GM12878 (cell line): ENCODE data around the gene ASCC2. TPM values are rescaled to one million over a fixed set of nuclear protein-coding genes. Genes with fewer than 3 reads are reported as not detected.

Experiments
- ATAC-seq: fragments of 200-7000 bp; cut with Tn5 transposase; 3 replicates; pipeline ENCODE4 v1.9.1; 2020; ENCODE audit warnings: mild to moderate bottlenecking, moderate library complexity
- BruUV-seq: library from RNA; stranded (reverse); fragments of 400-500 nt; replicated peaks from 2 replicates; lab custom pipeline; 2021; lab: Mats Ljungman, UMichigan
- CTCF ChIA-PET: fragments of 300-600 bp; sonication (Branson Sonifier 250); formaldehyde crosslinking; extraction: SDS; loops from one replicate; lab custom pipeline; 2021; ENCODE audit warnings: inconsistent platforms; lab: Yijun Ruan, JAX
- POLR2A ChIA-PET: fragments of 350-600 bp; formaldehyde crosslinking; extraction: SDS; loops from one replicate; lab custom pipeline; 2021; ENCODE audit warnings: inconsistent platforms; lab: Charles Lee
- RAD21 ChIA-PET: fragments of 300-600 bp; sonication (Branson Sonifier 250); formaldehyde crosslinking; loops from one replicate; lab custom pipeline; 2023; ENCODE audit warnings: antibody characterized with exemption; ENCODE audit not compliant: unreplicated experiment; lab: Charles Lee
- SMC1A ChIA-PET: fragments of 300-600 bp; sonication (Branson Sonifier 250); formaldehyde crosslinking; loops from one replicate; lab custom pipeline; 2023; ENCODE audit not compliant: unreplicated experiment, uncharacterized antibody; lab: Charles Lee
- DNase-seq: peaks from one replicate; pipeline ENCODE4 v3.0.0-alpha.2; 2011; ENCODE audit warnings: low read depth, low spot score
- FAIRE-seq: peaks from 3 replicates; lab custom pipeline; 2011; peaks lifted over from hg19 to GRCh38; lab: Jason Lieb, UNC
- H2AFZ ChIP-seq: 2 replicates; pipeline ENCODE4 v1.6.0; 2011; ENCODE audit warnings: low read depth, low read length, control low read depth; ENCODE audit not compliant: control insufficient read depth
- H3K27ac ChIP-seq: 2 replicates; pipeline ENCODE4 v1.5.1; 2011; ENCODE audit warnings: control low read depth; ENCODE audit not compliant: control insufficient read depth, insufficient read depth
- H3K27me3 ChIP-seq, 2 experiments: replicated peaks in 1 of 2; 2 replicates each; pipeline versions ENCODE4 v1.6.0 to v1.6.1; 2011; ENCODE audit warnings: low read length in 1 of 2; ENCODE audit not compliant: control insufficient read depth in 2 of 2, insufficient read depth in 2 of 2
- H3K36me3 ChIP-seq, 2 experiments: 2 replicates each; pipeline ENCODE4 v1.5.1; 2011; ENCODE audit warnings: low read length in 1 of 2; ENCODE audit not compliant: control insufficient read depth in 2 of 2, insufficient read depth in 2 of 2
- H3K4me1 ChIP-seq: 2 replicates; pipeline ENCODE4 v1.6.1; 2011; ENCODE audit warnings: mild to moderate bottlenecking, low read length, moderate library complexity, mixed read lengths; ENCODE audit not compliant: control insufficient read depth, insufficient read depth
- H3K4me2 ChIP-seq: 2 replicates; pipeline ENCODE4 v1.6.0; 2011; ENCODE audit warnings: control low read depth; ENCODE audit not compliant: control insufficient read depth, insufficient read depth
- H3K4me3 ChIP-seq: fragments of 200-600 bp; sonication (generic); 2 replicates; pipeline ENCODE4 v1.5.1; 2016
- H3K79me2 ChIP-seq: 2 replicates; pipeline ENCODE4 v1.6.0; 2011; ENCODE audit warnings: low read length; ENCODE audit not compliant: control insufficient read depth, insufficient read depth
- H3K9ac ChIP-seq: 2 replicates; pipeline ENCODE4 v1.8.0; 2011; ENCODE audit warnings: low read length, control low read depth, mixed read lengths; ENCODE audit not compliant: control insufficient read depth, insufficient read depth
- H3K9me3 ChIP-seq: replicated peaks from 3 replicates; pipeline ENCODE4 v1.5.1; 2011; ENCODE audit warnings: mild to moderate bottlenecking, low read length; ENCODE audit not compliant: control insufficient read depth, insufficient read depth
- H4K20me1 ChIP-seq: 2 replicates; pipeline ENCODE4 v1.6.0; 2011; ENCODE audit not compliant: control insufficient read depth, insufficient read depth
- BRCA1 ChIP-seq: IDR thresholded peaks from 2 replicates; pipeline ENCODE4 v1.6.1; 2011; ENCODE audit warnings: low read depth, low read length, improper control_type of control experiment
- CHD1 ChIP-seq: IDR thresholded peaks from 2 replicates; pipeline ENCODE4 v1.6.1; 2012; ENCODE audit warnings: low read depth, low read length, improper control_type of control experiment
- EZH2 ChIP-seq: IDR thresholded peaks from 2 replicates; pipeline ENCODE4 v1.6.1; 2012; ENCODE audit warnings: low read depth, mild to moderate bottlenecking, control low read depth, inconsistent platforms, low read length, borderline replicate concordance; ENCODE audit not compliant: control insufficient read depth
- SMAD5 ChIP-seq: IDR thresholded peaks from 2 replicates; pipeline ENCODE4 v1.6.1; 2016; ENCODE audit warnings: antibody characterized with exemption, low read depth
- WGBS: methylation state at CpG from one replicate; pipeline ENCODE4 v1.1.6; 2016; ENCODE audit warnings: low lambda C conversion rate; ENCODE audit not compliant: insufficient replicate concordance, insufficient coverage; ENCODE audit errors: missing lambda C conversion rate; 5-methylcytosine and 5-hydroxymethylcytosine counted together
- in situ Hi-C: fragments of 300-500 bp; cut with MboI; formaldehyde crosslinking; loops from 9 replicates; pipeline ENCODE4 v1.14.3; 2018; ENCODE audit warnings: mixed read lengths
- intact Hi-C: fragments of 100-400 bp; cut with micrococcal nuclease; formaldehyde crosslinking; loops from one replicate; pipeline ENCODE4 v1.14.2; 2022; ENCODE audit not compliant: unreplicated experiment
- polyA plus RNA-seq, 11 experiments: library from polyadenylated mRNA; depleted of rRNA in 4 of 11; unstranded in 6 of 11; stranded (reverse) in 5 of 11; fragments of >200 nt; fragmentation: Nextera tagmentation in 4 of 11; fragmentation: Illumina TruSeq in 1 of 11; extraction: Ambion mirVana in 4 of 11; extraction: Trizol in 1 of 11; gene quantifications; 1 replicate in 1 of 11; 2 replicates in 10 of 11; pipeline versions ENCODE4 v1.2.1 to v1.2.3, GENCODE V29; 2011 to 2016; ENCODE audit warnings: inconsistent platforms in 2 of 11, missing spikeins in 2 of 11, low read depth in 1 of 11
- total RNA-seq, 4 experiments: library from RNA; depleted of rRNA in 3 of 4; stranded (reverse); fragments of >200 nt in 3 of 4; fragmentation: Illumina TruSeq in 1 of 4; extraction: Trizol in 1 of 4; gene quantifications; 2 replicates each; pipeline versions ENCODE4 v1.2.1 to v1.2.3, GENCODE V29; 2013 to 2021
- TF ChIP-seq, protein P1 (sequence below): fragments of 450-650 bp; IDR thresholded peaks from 2 replicates; pipeline ENCODE4 v1.6.1; 2016; ENCODE audit warnings: mild to moderate bottlenecking, moderate library complexity, borderline replicate concordance

Gene ASCC2
- total and polyA plus RNA-seq, 10 of the 15 experiments (the other 5 are each of a cell fraction or from before 2014, with no cell fraction given), result 5.3 to 91.4 (median 56.5) TPM

DNA sequence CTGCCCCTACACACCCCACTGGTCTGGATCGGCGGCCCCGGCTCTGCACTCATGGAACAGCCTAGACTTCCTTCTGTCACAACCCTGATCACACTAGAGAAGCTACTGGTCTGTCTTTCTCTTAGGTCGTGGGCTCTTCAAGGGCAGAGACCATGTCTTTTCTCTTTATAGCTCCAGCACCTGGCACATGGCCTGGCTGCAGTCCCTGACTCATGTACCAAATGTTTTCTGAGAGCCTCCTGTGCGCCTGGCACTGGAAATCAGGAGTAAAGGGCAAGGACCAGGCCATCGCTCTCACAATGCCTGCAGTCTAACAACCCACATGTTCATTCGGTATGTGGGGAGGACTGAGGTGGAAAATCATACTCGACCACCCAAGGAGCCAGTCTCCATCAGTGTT is 7.5 kb downstream of the ASCC2 start:
- H3K9ac ChIP-seq, result no peak overlapping the region
- in situ Hi-C loops (no loop called here), intact Hi-C loops (no loop called here)
- no peak overlapping the region for H3K4me2 ChIP-seq
- TF ChIP-seq EZH2 (no peak), SMAD5 (no peak), BRCA1 (no peak), CHD1 (no peak)
- TF ChIP-seq, protein P1, sequence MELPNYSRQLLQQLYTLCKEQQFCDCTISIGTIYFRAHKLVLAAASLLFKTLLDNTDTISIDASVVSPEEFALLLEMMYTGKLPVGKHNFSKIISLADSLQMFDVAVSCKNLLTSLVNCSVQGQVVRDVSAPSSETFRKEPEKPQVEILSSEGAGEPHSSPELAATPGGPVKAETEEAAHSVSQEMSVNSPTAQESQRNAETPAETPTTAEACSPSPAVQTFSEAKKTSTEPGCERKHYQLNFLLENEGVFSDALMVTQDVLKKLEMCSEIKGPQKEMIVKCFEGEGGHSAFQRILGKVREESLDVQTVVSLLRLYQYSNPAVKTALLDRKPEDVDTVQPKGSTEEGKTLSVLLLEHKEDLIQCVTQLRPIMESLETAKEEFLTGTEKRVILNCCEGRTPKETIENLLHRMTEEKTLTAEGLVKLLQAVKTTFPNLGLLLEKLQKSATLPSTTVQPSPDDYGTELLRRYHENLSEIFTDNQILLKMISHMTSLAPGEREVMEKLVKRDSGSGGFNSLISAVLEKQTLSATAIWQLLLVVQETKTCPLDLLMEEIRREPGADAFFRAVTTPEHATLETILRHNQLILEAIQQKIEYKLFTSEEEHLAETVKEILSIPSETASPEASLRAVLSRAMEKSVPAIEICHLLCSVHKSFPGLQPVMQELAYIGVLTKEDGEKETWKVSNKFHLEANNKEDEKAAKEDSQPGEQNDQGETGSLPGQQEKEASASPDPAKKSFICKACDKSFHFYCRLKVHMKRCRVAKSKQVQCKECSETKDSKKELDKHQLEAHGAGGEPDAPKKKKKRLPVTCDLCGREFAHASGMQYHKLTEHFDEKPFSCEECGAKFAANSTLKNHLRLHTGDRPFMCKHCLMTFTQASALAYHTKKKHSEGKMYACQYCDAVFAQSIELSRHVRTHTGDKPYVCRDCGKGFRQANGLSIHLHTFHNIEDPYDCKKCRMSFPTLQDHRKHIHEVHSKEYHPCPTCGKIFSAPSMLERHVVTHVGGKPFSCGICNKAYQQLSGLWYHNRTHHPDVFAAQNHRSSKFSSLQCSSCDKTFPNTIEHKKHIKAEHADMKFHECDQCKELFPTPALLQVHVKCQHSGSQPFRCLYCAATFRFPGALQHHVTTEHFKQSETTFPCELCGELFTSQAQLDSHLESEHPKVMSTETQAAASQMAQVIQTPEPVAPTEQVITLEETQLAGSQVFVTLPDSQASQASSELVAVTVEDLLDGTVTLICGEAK, result no peak
- no peak for DNase-seq
- ChIA-PET CTCF (interaction anchor here (0.6 to 0.7 kb wide), 2 partner anchors 148 to 174 kb away, joined by 4 read pairs; no protein-coding TSS in a partner anchor), SMC1A (no interaction called here), POLR2A (no interaction called here), RAD21 (no interaction called here)
- peaks cover 3% of the 10 kb centered on the region for H3K79me2 ChIP-seq
- H3K4me1 ChIP-seq, result no peaks in the 10 kb centered on the region
- H3K27me3 ChIP-seq, result no peaks in the 10 kb centered on the region
- peaks cover 4 to 24% of the 10 kb centered on the region in 2 experiments for H3K36me3 ChIP-seq
- H4K20me1 ChIP-seq, result no peaks in the 10 kb centered on the region
- H3K9me3 ChIP-seq, result no peaks in the 10 kb centered on the region
- no peak overlapping the region for H3K4me3 ChIP-seq
- H3K27ac ChIP-seq, result no peak overlapping the region
- FAIRE-seq, result no peak
- no peak overlapping the region for H2AFZ ChIP-seq
- 97% methylated on average over 8 of the region's 8 CpGs for WGBS
- no peak for ATAC-seq
- BruUV-seq, result no TSS peak
